SK-N-MC (cell line): ENCODE measurements around the gene PCDHA8.

Source experiments
- DNase-seq: peaks from one replicate; pipeline ENCODE4 v3.0.0-alpha.2; 2011; ENCODE audit warnings: low read depth, low spot score
- H3K27ac ChIP-seq: fragments of 200-600 bp; sonication (generic); 2 replicates; pipeline ENCODE4 v1.5.1; 2016; ENCODE audit warnings: mixed run types
- H3K36me3 ChIP-seq: fragments of 200-600 bp; sonication (generic); 2 replicates; pipeline ENCODE4 v1.6.1; 2017; ENCODE audit warnings: antibody characterized with exemption, low read length, mixed read lengths; ENCODE audit not compliant: insufficient read depth
- H3K4me3 ChIP-seq: fragments of 200-600 bp; sonication (generic); 2 replicates; pipeline ENCODE4 v1.5.1; 2016
- H3K9ac ChIP-seq: fragments of 200-600 bp; sonication (generic); 2 replicates; pipeline ENCODE4 v1.8.0; 2017; ENCODE audit warnings: mixed run types, mixed read lengths; ENCODE audit not compliant: insufficient read length
- H3K9me3 ChIP-seq: fragments of 200-600 bp; sonication (generic); 2 replicates; pipeline ENCODE4 v1.6.1; 2017; ENCODE audit warnings: low read depth, mild to moderate bottlenecking, antibody characterized with exemption, low read length, moderate library complexity, mixed read lengths
- EZH2 ChIP-seq: fragments of 200-600 bp; sonication (generic); IDR thresholded peaks from one replicate; pipeline ENCODE4 v1.6.1; 2017; ENCODE audit warnings: antibody characterized with exemption
- FOXP2 ChIP-seq: optimal IDR thresholded peaks from 2 replicates; pipeline ENCODE3; 2011; ENCODE audit warnings: mild to moderate bottlenecking, moderate library complexity; ENCODE audit not compliant: insufficient read depth; ENCODE audit errors: extremely low read length, control extremely low read depth
- POLR2AphosphoS5 ChIP-seq: IDR thresholded peaks from 2 replicates; pipeline ENCODE4 v1.6.1; 2012; ENCODE audit warnings: mild to moderate bottlenecking, low read depth, low read length, borderline replicate concordance

The PCDHA8 gene

DNA sequence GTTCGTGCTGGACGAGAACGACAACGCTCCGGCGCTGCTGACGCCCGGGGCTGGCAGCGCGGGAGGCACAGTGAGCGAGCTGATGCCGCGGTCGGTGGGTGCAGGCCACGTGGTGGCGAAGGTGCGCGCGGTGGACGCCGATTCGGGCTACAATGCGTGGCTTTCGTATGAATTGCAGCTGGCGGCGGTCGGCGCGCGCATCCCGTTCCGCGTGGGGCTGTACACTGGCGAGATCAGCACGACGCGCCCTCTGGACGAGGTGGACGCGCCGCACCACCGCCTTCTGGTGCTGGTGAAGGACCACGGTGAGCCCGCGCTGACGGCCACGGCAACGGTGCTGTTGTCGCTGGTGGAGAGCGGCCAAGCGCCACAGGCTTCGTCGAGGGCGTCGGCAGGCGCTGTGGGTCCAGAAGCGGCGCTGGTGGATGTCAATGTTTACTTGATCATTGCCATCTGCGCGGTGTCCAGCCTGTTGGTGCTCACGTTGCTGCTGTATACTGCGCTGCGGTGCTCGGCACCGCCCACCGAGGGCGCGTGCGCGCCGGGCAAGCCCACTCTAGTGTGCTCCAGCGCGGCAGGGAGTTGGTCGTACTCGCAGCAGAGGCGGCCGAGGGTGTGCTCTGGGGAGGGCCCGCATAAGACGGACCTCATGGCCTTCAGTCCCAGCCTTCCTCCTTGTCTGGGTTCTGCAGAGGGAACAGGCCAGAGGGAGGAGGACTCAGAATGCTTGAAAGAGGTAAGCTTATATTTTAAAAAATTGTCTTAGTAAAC, 43.1 kb downstream of the PCDHA8 start:
- no peak overlapping the region for H3K4me3 ChIP-seq
- H3K27ac ChIP-seq, result no peak overlapping the region
- H3K9ac ChIP-seq, result no peak overlapping the region
- TF ChIP-seq EZH2 (no peak), POLR2AphosphoS5 (no peak), FOXP2 (no peak)
- no peaks in the 10 kb centered on the region for H3K9me3 ChIP-seq
- no peaks in the 10 kb centered on the region for H3K36me3 ChIP-seq
- DNase-seq, result no peak
